K562 (cell line): ENCODE measurements around the gene F12. TPM values are rescaled to one million over a fixed set of nuclear protein-coding genes. Genes with fewer than 3 reads are reported as not detected.

Experiments
- ZNF586 ChIP-seq: fragments of 450-650 bp; formaldehyde crosslinking; conservative IDR thresholded peaks from 2 replicates; pipeline ENCODE4 v1.4.0; 2020; ENCODE audit warnings: mild to moderate bottlenecking, moderate library complexity
- polyA plus RNA-seq, 8 experiments: library from polyadenylated mRNA; depleted of rRNA in 4 of 8; stranded (reverse) in 5 of 8; unstranded in 3 of 8; fragments of >200 nt; fragmentation: Nextera tagmentation in 2 of 8; fragmentation: Illumina TruSeq in 1 of 8; extraction: Ambion mirVana in 2 of 8; extraction: Trizol in 1 of 8; gene quantifications; 2 replicates each; pipeline versions ENCODE4 v1.2.1 to v1.2.3, GENCODE V29; 2011 to 2014; ENCODE audit warnings: inconsistent platforms in 1 of 8, missing spikeins in 1 of 8
- total RNA-seq, 7 experiments: library from RNA; depleted of rRNA in 6 of 7; stranded (reverse); fragments of >200 nt in 6 of 7; fragmentation: Illumina TruSeq in 2 of 7; extraction: Trizol in 2 of 7; gene quantifications; 2 replicates each; pipeline versions ENCODE4 v1.2.1 to v1.2.3, GENCODE V29; 2011 to 2021; ENCODE audit warnings: low replicate concordance in 1 of 7
- TF ChIP-seq, protein P1 (sequence below): fragments of 450-650 bp; IDR thresholded peaks from one replicate; pipeline ENCODE4 v1.6.1; 2018; ENCODE audit warnings: mild to moderate bottlenecking, moderate library complexity; ENCODE audit not compliant: partially characterized antibody
- TF ChIP-seq, protein P2 (sequence below): IDR thresholded peaks from 2 replicates; pipeline ENCODE4 v1.6.1; 2014; ENCODE audit warnings: antibody characterized with exemption
- TF ChIP-seq, protein P3 (sequence below): fragments of 450-650 bp; IDR thresholded peaks from 2 replicates; pipeline ENCODE4 v1.7.0; 2016; ENCODE audit warnings: borderline replicate concordance
- TF ChIP-seq, protein P4 (sequence below): fragments of 450-650 bp; IDR thresholded peaks from 2 replicates; pipeline ENCODE4 v1.6.1; 2017; ENCODE audit warnings: antibody characterized with exemption, mild to moderate bottlenecking

F12 gene
- total and polyA plus RNA-seq, 9 of the 15 experiments (the other 6 are each of a cell fraction or from before 2014, with no cell fraction given), result 0.59 to 18.3 (median 3.6) TPM

DNA sequence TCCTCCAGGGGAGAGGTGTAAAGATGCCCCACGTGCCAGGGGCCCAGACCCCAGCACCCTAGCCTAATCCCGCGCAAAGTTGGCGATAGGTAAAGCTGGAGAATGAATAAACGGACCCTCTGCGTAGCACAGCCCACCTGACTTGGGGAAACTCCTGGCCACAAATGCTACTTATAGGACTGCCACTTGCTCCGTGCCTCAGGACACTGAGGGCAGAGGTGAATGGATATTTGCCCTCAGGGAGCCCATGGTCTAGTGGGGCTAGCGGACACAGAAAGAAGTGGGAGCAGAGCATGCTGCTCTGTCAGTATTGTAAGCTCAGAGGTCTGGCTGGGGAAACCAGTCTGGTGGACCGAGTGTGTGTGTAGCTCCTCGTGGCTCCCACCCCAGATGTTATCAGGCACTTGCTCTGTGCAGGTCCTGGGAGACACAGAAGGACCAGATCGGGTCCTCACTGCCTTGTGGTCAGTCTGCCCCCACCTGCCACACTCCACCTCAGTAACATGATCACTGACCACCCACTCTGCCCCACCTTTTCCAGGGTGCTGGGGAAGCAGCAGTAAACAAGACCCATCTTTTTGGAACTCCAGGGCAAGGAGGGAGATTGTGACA lies 18.0 kb upstream of the F12 start (continued):
- TF ChIP-seq, protein P1, sequence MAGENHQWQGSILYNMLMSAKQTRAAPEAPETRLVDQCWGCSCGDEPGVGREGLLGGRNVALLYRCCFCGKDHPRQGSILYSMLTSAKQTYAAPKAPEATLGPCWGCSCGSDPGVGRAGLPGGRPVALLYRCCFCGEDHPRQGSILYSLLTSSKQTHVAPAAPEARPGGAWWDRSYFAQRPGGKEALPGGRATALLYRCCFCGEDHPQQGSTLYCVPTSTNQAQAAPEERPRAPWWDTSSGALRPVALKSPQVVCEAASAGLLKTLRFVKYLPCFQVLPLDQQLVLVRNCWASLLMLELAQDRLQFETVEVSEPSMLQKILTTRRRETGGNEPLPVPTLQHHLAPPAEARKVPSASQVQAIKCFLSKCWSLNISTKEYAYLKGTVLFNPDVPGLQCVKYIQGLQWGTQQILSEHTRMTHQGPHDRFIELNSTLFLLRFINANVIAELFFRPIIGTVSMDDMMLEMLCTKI, result no peak
- TF ChIP-seq, protein P2, sequence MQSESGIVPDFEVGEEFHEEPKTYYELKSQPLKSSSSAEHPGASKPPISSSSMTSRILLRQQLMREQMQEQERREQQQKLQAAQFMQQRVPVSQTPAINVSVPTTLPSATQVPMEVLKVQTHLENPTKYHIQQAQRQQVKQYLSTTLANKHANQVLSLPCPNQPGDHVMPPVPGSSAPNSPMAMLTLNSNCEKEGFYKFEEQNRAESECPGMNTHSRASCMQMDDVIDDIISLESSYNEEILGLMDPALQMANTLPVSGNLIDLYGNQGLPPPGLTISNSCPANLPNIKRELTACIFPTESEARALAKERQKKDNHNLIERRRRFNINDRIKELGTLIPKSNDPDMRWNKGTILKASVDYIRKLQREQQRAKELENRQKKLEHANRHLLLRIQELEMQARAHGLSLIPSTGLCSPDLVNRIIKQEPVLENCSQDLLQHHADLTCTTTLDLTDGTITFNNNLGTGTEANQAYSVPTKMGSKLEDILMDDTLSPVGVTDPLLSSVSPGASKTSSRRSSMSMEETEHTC, result no peak
- TF ChIP-seq, protein P3, sequence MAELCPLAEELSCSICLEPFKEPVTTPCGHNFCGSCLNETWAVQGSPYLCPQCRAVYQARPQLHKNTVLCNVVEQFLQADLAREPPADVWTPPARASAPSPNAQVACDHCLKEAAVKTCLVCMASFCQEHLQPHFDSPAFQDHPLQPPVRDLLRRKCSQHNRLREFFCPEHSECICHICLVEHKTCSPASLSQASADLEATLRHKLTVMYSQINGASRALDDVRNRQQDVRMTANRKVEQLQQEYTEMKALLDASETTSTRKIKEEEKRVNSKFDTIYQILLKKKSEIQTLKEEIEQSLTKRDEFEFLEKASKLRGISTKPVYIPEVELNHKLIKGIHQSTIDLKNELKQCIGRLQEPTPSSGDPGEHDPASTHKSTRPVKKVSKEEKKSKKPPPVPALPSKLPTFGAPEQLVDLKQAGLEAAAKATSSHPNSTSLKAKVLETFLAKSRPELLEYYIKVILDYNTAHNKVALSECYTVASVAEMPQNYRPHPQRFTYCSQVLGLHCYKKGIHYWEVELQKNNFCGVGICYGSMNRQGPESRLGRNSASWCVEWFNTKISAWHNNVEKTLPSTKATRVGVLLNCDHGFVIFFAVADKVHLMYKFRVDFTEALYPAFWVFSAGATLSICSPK, result 0 out of 2 replicates have a peak, but pooled peaks have one; percentile 57
- TF ChIP-seq, protein P4, sequence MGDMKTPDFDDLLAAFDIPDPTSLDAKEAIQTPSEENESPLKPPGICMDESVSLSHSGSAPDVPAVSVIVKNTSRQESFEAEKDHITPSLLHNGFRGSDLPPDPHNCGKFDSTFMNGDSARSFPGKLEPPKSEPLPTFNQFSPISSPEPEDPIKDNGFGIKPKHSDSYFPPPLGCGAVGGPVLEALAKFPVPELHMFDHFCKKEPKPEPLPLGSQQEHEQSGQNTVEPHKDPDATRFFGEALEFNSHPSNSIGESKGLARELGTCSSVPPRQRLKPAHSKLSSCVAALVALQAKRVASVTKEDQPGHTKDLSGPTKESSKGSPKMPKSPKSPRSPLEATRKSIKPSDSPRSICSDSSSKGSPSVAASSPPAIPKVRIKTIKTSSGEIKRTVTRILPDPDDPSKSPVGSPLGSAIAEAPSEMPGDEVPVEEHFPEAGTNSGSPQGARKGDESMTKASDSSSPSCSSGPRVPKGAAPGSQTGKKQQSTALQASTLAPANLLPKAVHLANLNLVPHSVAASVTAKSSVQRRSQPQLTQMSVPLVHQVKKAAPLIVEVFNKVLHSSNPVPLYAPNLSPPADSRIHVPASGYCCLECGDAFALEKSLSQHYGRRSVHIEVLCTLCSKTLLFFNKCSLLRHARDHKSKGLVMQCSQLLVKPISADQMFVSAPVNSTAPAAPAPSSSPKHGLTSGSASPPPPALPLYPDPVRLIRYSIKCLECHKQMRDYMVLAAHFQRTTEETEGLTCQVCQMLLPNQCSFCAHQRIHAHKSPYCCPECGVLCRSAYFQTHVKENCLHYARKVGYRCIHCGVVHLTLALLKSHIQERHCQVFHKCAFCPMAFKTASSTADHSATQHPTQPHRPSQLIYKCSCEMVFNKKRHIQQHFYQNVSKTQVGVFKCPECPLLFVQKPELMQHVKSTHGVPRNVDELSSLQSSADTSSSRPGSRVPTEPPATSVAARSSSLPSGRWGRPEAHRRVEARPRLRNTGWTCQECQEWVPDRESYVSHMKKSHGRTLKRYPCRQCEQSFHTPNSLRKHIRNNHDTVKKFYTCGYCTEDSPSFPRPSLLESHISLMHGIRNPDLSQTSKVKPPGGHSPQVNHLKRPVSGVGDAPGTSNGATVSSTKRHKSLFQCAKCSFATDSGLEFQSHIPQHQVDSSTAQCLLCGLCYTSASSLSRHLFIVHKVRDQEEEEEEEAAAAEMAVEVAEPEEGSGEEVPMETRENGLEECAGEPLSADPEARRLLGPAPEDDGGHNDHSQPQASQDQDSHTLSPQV, result no peak
- TF ChIP-seq ZNF586 (CRISPR knock-in tag), result no peak
